Stimulated activated CD4-positive, alpha-beta T cell treated with anti-CD3 and anti-CD28 coated beads, TNF-alpha, amount 100 ng/mL, for 4 hours (primary cell): Measurements from ENCODE around the gene COX4I1.
"Not testable (repeated sequence)": the region's sequence is repeated elsewhere in the genome, so short reads cannot be mapped to it uniquely, and the experiment has no call there.

ENCODE experiments used
- DNase-seq, 3 experiments: peaks; one replicate each; pipeline ENCODE4 v3.0.0-alpha.2; 2020; ENCODE audit warnings: low read depth in 3 of 3

COX4I1 gene

GRCh38 chr16:85800321-85800669 is 800 bp downstream of the COX4I1 start:
- DNase-seq: peak in 1 of 3 experiments; percentile 16

- DNase-seq: no peak
Observed at GRCh38 chr16:85803570-85803969, 4.1 kb downstream of the COX4I1 start.

GRCh38 chr16:85805442-85806045 is 6.0 kb downstream of the COX4I1 start:
- no peak for DNase-seq

- DNase-seq: no peak
Observed at GRCh38 chr16:85806539-85806938, 7.0 kb downstream of the COX4I1 start.

GRCh38 chr16:85807340-85807739 is 7.8 kb downstream of the COX4I1 start:
- DNase-seq: not testable (repeated sequence)

GRCh38 chr16:85808104-85808503 is 8.6 kb downstream of the COX4I1 start:
- not testable (repeated sequence) for DNase-seq

GRCh38 chr16:85808926-85809325 is 9.4 kb downstream of the COX4I1 start:
- no peak for DNase-seq

GRCh38 chr16:85809645-85810044 is 10.2 kb downstream of the COX4I1 start:
- no peak for DNase-seq

GRCh38 chr16:85810097-85810741 is 10.7 kb downstream of the COX4I1 start:
- no peak for DNase-seq

- no peak for DNase-seq
Observed at GRCh38 chr16:85810742-85811115, 11.2 kb downstream of the COX4I1 start.

- DNase-seq: no peak
Observed at GRCh38 chr16:85812031-85812807, 12.7 kb downstream of the COX4I1 start.

- no peak for DNase-seq
Observed at GRCh38 chr16:85812811-85813700, 13.6 kb downstream of the COX4I1 start.

GRCh38 chr16:85816159-85816558 is 16.7 kb downstream of the COX4I1 start:
- DNase-seq: no peak

- not testable (repeated sequence) for DNase-seq
Observed at GRCh38 chr16:85817195-85817594, 17.7 kb downstream of the COX4I1 start.

- DNase-seq: peak; percentile 69 to 79 (median 74)
Observed at GRCh38 chr16:85819245-85819644, 19.8 kb downstream of the COX4I1 start.

GRCh38 chr16:85819771-85820170 is 20.3 kb downstream of the COX4I1 start:
- no peak for DNase-seq

GRCh38 chr16:85820604-85821372 is 21.3 kb downstream of the COX4I1 start:
- no peak for DNase-seq

- peak; percentile 58 to 76 (median 70) for DNase-seq
Observed at GRCh38 chr16:85821390-85822135, 22.1 kb downstream of the COX4I1 start.

GRCh38 chr16:85822145-85822544 is 22.6 kb downstream of the COX4I1 start:
- no peak for DNase-seq

- no peak for DNase-seq
Observed at GRCh38 chr16:85823328-85823920, 23.9 kb downstream of the COX4I1 start.
